ENCODE measurements around the gene DMBT1. TPM values are rescaled to one million over a fixed set of nuclear protein-coding genes. Genes with fewer than 3 reads are reported as not detected.

DMBT1 gene
- total and polyA plus RNA-seq, 10 of the 15 experiments (the other 5 are each of a cell fraction or from before 2014, with no cell fraction given) = under 0.01 to 0.13 (median 0.03) TPM; not detected in 5

DNA sequence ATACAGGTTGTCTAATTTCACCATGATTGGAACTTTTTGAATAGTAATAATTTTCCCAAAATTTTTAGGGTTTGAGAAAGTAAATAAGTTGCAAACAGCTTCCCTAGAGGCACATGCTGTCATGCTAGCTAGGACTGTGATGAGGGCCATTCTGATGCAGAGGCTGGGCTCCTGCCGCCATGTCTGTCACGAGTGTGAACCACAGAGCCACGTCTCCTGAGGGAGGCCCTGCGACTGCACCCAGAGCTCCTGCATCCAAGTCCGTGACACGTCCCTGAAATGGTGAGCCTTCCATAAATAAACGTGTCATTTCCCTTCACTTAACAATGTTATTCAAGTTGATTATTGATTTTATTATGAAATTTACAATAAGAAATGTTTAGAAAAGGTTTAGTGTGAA is 99.1 kb downstream of the DMBT1 start:
- no peak for TF ChIP-seq FOXM1 (IDR thresholded peaks at IDR 0.05; ENCODE audit: low read depth, low read length)
- no peak for TF ChIP-seq ZSCAN29 (IDR thresholded peaks at IDR 0.05)
- no peak for TF ChIP-seq CHD1 (IDR thresholded peaks at IDR 0.05; ENCODE audit: low read depth, low read length)
- TF ChIP-seq, protein P1, sequence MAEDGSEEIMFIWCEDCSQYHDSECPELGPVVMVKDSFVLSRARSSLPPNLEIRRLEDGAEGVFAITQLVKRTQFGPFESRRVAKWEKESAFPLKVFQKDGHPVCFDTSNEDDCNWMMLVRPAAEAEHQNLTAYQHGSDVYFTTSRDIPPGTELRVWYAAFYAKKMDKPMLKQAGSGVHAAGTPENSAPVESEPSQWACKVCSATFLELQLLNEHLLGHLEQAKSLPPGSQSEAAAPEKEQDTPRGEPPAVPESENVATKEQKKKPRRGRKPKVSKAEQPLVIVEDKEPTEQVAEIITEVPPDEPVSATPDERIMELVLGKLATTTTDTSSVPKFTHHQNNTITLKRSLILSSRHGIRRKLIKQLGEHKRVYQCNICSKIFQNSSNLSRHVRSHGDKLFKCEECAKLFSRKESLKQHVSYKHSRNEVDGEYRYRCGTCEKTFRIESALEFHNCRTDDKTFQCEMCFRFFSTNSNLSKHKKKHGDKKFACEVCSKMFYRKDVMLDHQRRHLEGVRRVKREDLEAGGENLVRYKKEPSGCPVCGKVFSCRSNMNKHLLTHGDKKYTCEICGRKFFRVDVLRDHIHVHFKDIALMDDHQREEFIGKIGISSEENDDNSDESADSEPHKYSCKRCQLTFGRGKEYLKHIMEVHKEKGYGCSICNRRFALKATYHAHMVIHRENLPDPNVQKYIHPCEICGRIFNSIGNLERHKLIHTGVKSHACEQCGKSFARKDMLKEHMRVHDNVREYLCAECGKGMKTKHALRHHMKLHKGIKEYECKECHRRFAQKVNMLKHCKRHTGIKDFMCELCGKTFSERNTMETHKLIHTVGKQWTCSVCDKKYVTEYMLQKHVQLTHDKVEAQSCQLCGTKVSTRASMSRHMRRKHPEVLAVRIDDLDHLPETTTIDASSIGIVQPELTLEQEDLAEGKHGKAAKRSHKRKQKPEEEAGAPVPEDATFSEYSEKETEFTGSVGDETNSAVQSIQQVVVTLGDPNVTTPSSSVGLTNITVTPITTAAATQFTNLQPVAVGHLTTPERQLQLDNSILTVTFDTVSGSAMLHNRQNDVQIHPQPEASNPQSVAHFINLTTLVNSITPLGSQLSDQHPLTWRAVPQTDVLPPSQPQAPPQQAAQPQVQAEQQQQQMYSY (CRISPR knock-in tag; IDR thresholded peaks at IDR 0.05) = no peak
- TF ChIP-seq CREB1 (IDR thresholded peaks at IDR 0.05; ENCODE audit: low read depth) = no peak
- TF ChIP-seq, protein P2, sequence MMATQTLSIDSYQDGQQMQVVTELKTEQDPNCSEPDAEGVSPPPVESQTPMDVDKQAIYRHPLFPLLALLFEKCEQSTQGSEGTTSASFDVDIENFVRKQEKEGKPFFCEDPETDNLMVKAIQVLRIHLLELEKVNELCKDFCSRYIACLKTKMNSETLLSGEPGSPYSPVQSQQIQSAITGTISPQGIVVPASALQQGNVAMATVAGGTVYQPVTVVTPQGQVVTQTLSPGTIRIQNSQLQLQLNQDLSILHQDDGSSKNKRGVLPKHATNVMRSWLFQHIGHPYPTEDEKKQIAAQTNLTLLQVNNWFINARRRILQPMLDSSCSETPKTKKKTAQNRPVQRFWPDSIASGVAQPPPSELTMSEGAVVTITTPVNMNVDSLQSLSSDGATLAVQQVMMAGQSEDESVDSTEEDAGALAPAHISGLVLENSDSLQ (IDR thresholded peaks at IDR 0.05) = no peak
- TF ChIP-seq BMI1 (IDR thresholded peaks at IDR 0.05; ENCODE audit: borderline replicate concordance) = no peak
- no peak for TF ChIP-seq EED (IDR thresholded peaks at IDR 0.05; ENCODE audit: low read depth)
- TF ChIP-seq, protein P3, sequence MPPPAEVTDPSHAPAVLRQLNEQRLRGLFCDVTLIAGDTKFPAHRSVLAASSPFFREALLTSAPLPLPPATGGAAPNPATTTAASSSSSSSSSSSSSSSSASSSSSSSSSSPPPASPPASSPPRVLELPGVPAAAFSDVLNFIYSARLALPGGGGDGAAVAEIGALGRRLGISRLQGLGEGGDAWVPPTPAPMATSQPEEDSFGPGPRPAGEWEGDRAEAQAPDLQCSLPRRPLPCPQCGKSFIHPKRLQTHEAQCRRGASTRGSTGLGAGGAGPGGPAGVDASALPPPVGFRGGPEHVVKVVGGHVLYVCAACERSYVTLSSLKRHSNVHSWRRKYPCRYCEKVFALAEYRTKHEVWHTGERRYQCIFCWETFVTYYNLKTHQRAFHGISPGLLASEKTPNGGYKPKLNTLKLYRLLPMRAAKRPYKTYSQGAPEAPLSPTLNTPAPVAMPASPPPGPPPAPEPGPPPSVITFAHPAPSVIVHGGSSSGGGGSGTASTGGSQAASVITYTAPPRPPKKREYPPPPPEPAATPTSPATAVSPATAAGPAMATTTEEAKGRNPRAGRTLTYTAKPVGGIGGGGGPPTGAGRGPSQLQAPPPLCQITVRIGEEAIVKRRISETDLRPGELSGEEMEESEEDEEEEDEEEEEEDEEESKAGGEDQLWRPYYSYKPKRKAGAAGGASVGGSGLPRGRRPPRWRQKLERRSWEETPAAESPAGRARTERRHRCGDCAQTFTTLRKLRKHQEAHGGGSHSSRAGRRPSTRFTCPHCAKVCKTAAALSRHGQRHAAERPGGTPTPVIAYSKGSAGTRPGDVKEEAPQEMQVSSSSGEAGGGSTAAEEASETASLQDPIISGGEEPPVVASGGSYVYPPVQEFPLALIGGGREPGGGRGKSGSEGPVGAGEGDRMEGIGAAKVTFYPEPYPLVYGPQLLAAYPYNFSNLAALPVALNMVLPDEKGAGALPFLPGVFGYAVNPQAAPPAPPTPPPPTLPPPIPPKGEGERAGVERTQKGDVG (CRISPR knock-in tag; IDR thresholded peaks at IDR 0.05) = no peak
- TF ChIP-seq RUNX3 (IDR thresholded peaks at IDR 0.05; ENCODE audit: low read length) = no peak
- TF ChIP-seq IKZF1 (conservative IDR thresholded peaks at IDR 0.05) = no peak
- no peak for TF ChIP-seq NR2F1 (conservative IDR thresholded peaks at IDR 0.05)
- TF ChIP-seq, protein P4, sequence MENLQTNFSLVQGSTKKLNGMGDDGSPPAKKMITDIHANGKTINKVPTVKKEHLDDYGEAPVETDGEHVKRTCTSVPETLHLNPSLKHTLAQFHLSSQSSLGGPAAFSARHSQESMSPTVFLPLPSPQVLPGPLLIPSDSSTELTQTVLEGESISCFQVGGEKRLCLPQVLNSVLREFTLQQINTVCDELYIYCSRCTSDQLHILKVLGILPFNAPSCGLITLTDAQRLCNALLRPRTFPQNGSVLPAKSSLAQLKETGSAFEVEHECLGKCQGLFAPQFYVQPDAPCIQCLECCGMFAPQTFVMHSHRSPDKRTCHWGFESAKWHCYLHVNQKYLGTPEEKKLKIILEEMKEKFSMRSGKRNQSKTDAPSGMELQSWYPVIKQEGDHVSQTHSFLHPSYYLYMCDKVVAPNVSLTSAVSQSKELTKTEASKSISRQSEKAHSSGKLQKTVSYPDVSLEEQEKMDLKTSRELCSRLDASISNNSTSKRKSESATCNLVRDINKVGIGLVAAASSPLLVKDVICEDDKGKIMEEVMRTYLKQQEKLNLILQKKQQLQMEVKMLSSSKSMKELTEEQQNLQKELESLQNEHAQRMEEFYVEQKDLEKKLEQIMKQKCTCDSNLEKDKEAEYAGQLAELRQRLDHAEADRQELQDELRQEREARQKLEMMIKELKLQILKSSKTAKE (IDR thresholded peaks at IDR 0.05; ENCODE audit: low read depth, poor library complexity, severe bottlenecking) = no peak
- in situ Hi-C loops (cut with MboI) = no loop called here
- intact Hi-C loops (cut with micrococcal nuclease; ENCODE audit: unreplicated experiment) = no loop called here
- ChIA-PET CTCF (no interaction called here), RAD21 (ENCODE audit: unreplicated experiment) (no interaction called here), POLR2A (no interaction called here), SMC1A (ENCODE audit: uncharacterized antibody, unreplicated experiment) (interaction anchor here (0.8 kb wide), 1 partner anchor 11 kb away, joined by 3 read pairs; no protein-coding TSS in a partner anchor)
- ATAC-seq = no peak
- BruUV-seq (replicated peaks) = no TSS peak
- Histone ChIP-seq H3K36me3 (ENCODE audit: control insufficient read depth in 2 of 2, insufficient read depth in 2 of 2, low read length in 1 of 2) (no peaks in the 10 kb centered on the region), H3K4me2 (ENCODE audit: control insufficient read depth, insufficient read depth) (no peak overlapping the region), H4K20me1 (ENCODE audit: control insufficient read depth, insufficient read depth) (no peaks in the 10 kb centered on the region), H3K4me3 (no peak overlapping the region), H2AFZ (ENCODE audit: control insufficient read depth, low read depth, low read length) (no peak overlapping the region), H3K27ac (ENCODE audit: control insufficient read depth, insufficient read depth) (no peak overlapping the region), H3K79me2 (ENCODE audit: control insufficient read depth, insufficient read depth, low read length) (no peaks in the 10 kb centered on the region), H3K4me1 (ENCODE audit: control insufficient read depth, insufficient read depth, low read length) (no peaks in the 10 kb centered on the region), H3K9ac (ENCODE audit: control insufficient read depth, insufficient read depth, low read length) (no peak overlapping the region), H3K27me3 (replicated peaks in 1 of 2; ENCODE audit: control insufficient read depth in 2 of 2, insufficient read depth in 2 of 2, low read length in 1 of 2) (peaks cover 5 to 7% of the 10 kb centered on the region in 2 experiments), H3K9me3 (replicated peaks; ENCODE audit: control insufficient read depth, insufficient read depth, low read length) (no peaks in the 10 kb centered on the region)
- no peak for DNase-seq (ENCODE audit: low read depth, low spot score)
- WGBS (ENCODE audit: insufficient coverage, insufficient replicate concordance, low lambda C conversion rate, missing lambda C conversion rate) = 27% methylated on average over 7 of the region's 7 CpGs
- FAIRE-seq = no peak

All from GM12878 (cell line).